Fibroblast of lung (primary cell): ENCODE results near the gene KIAA0232. TPM values are rescaled to one million over a fixed set of nuclear protein-coding genes. Genes with fewer than 3 reads are reported as not detected.

Experiments used
- DNase-seq, 2 donors: peaks; one replicate each; pipeline versions ENCODE4 v3.0.0 to v3.0.0-alpha.2; 2010; ENCODE audit warnings: low read depth in 2 of 2
- H2AFZ ChIP-seq: 2 replicates; pipeline ENCODE4 v1.5.1; 2012; ENCODE audit warnings: low read length, control low read depth, inconsistent platforms
- H3K27ac ChIP-seq: 2 replicates; pipeline ENCODE4 v1.5.1; 2011; ENCODE audit warnings: low read length, control low read depth; ENCODE audit not compliant: insufficient read depth
- H3K27me3 ChIP-seq: 2 replicates; pipeline ENCODE4 v1.5.1; 2011; ENCODE audit warnings: mild to moderate bottlenecking, low read length; ENCODE audit not compliant: control insufficient read depth, insufficient read depth
- H3K36me3 ChIP-seq: 2 replicates; pipeline ENCODE4 v1.5.1; 2011; ENCODE audit warnings: low read length; ENCODE audit not compliant: control insufficient read depth, insufficient read depth
- H3K4me1 ChIP-seq: 2 replicates; pipeline ENCODE4 v1.5.1; 2011; ENCODE audit warnings: low read length; ENCODE audit not compliant: control insufficient read depth, insufficient read depth; ENCODE audit errors: extremely low read depth
- H3K4me2 ChIP-seq: 2 replicates; pipeline ENCODE4 v1.5.1; 2011; ENCODE audit warnings: low read length, control low read depth; ENCODE audit not compliant: insufficient read depth; ENCODE audit errors: extremely low read depth
- H3K4me3 ChIP-seq, 4 experiments: fragments of 200-600 bp in 1 of 4; sonication (generic) in 1 of 4; replicated peaks in 1 of 4; 2 replicates each; pipeline ENCODE4 v1.5.1; 2011 to 2016; ENCODE audit warnings: low read length in 4 of 4, low read depth in 3 of 4, mild to moderate bottlenecking in 3 of 4, control low read depth in 2 of 4, inconsistent platforms in 1 of 4, mixed read lengths in 1 of 4; ENCODE audit not compliant: insufficient read depth in 1 of 4; ENCODE audit errors: control extremely low read depth in 1 of 4
- H3K79me2 ChIP-seq: 2 replicates; pipeline ENCODE4 v1.5.1; 2012; ENCODE audit warnings: mild to moderate bottlenecking, low read length, inconsistent platforms; ENCODE audit not compliant: control insufficient read depth, insufficient read depth
- H3K9ac ChIP-seq: 2 replicates; pipeline ENCODE4 v1.5.1; 2011; ENCODE audit warnings: mild to moderate bottlenecking, low read length, control low read depth; ENCODE audit not compliant: insufficient read depth
- H3K9me3 ChIP-seq: 2 replicates; pipeline ENCODE4 v1.5.1; 2012; ENCODE audit warnings: low read depth, low read length; ENCODE audit not compliant: control insufficient read depth, insufficient read depth
- H4K20me1 ChIP-seq: 2 replicates; pipeline ENCODE4 v1.5.1; 2011; ENCODE audit warnings: low read length; ENCODE audit not compliant: control insufficient read depth, insufficient read depth; ENCODE audit errors: extremely low read depth
- EZH2 ChIP-seq: IDR thresholded peaks from 2 replicates; pipeline ENCODE4 v1.5.1; 2012; ENCODE audit warnings: low read length, control low read depth, mild to moderate bottlenecking; ENCODE audit errors: missing control alignments
- polyA plus RNA-seq, 2 donors: library from polyadenylated mRNA; depleted of rRNA in 1 of 2; stranded (reverse) in 1 of 2; unstranded in 1 of 2; fragments of >200 nt; gene quantifications; 2 replicates each; pipeline ENCODE4 v1.2.1, GENCODE V29; 2011 to 2012; ENCODE audit warnings: missing spikeins in 1 of 2
- total RNA-seq: library from RNA; depleted of rRNA; stranded (reverse); fragments of >200 nt; gene quantifications from 2 replicates; pipeline ENCODE4 v1.2.1, GENCODE V29; 2014
- TF ChIP-seq, protein P1 (sequence below), 2 donors: IDR thresholded peaks in 1 of 2; conservative IDR thresholded peaks in 1 of 2; 1 replicate in 1 of 2; 2 replicates in 1 of 2; pipeline ENCODE4 v1.5.1; 2011 to 2012; ENCODE audit warnings: low read length in 2 of 2, control low read depth in 1 of 2, inconsistent platforms in 1 of 2, low read depth in 1 of 2, mild to moderate bottlenecking in 1 of 2

KIAA0232 gene
- total and polyA plus RNA-seq, 2 donors (not counting 1 experiment from before 2014, with no cell fraction given) = 18.0 to 18.8 TPM

DNA sequence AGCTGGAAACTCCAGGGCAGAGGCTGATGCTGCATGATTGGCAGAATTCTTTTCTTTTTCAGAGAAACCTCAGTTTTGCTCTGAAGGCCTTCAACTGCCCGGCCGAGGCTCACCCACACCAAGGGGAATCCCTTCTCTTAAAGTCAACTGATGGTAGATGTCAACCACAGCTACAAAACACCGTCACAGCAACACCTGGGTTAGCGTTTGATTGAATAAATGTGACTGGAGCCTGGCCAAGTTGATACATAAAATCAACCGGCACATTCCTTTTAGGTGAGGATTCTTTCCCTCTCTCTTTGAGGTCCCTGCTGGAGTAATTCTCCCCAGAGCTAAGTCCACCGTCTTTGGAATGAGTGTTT lies 15.2 kb upstream of the KIAA0232 start:
- H3K9ac ChIP-seq = no peak overlapping the region
- no peak overlapping the region for H2AFZ ChIP-seq
- no peak overlapping the region for H3K4me3 ChIP-seq
- no peak overlapping the region for H3K4me2 ChIP-seq
- H3K79me2 ChIP-seq = no peaks in the 10 kb centered on the region
- DNase-seq = peak in 1 of 2 donors; percentile 35
- H3K36me3 ChIP-seq = no peaks in the 10 kb centered on the region
- peaks cover 13% of the 10 kb centered on the region for H3K27me3 ChIP-seq
- H3K9me3 ChIP-seq = no peaks in the 10 kb centered on the region
- TF ChIP-seq, protein P1, sequence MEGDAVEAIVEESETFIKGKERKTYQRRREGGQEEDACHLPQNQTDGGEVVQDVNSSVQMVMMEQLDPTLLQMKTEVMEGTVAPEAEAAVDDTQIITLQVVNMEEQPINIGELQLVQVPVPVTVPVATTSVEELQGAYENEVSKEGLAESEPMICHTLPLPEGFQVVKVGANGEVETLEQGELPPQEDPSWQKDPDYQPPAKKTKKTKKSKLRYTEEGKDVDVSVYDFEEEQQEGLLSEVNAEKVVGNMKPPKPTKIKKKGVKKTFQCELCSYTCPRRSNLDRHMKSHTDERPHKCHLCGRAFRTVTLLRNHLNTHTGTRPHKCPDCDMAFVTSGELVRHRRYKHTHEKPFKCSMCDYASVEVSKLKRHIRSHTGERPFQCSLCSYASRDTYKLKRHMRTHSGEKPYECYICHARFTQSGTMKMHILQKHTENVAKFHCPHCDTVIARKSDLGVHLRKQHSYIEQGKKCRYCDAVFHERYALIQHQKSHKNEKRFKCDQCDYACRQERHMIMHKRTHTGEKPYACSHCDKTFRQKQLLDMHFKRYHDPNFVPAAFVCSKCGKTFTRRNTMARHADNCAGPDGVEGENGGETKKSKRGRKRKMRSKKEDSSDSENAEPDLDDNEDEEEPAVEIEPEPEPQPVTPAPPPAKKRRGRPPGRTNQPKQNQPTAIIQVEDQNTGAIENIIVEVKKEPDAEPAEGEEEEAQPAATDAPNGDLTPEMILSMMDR (conservative IDR thresholded peaks at IDR 0.05 in 1 of 2, IDR thresholded peaks at IDR 0.05 in 1 of 2; ENCODE audit: low read depth in 1 of 2, low read length in 2 of 2) = no peak
- no peak for TF ChIP-seq EZH2
- H3K4me1 ChIP-seq = peaks cover 2% of the 10 kb centered on the region
- no peaks in the 10 kb centered on the region for H4K20me1 ChIP-seq
- no peak overlapping the region for H3K27ac ChIP-seq

DNA sequence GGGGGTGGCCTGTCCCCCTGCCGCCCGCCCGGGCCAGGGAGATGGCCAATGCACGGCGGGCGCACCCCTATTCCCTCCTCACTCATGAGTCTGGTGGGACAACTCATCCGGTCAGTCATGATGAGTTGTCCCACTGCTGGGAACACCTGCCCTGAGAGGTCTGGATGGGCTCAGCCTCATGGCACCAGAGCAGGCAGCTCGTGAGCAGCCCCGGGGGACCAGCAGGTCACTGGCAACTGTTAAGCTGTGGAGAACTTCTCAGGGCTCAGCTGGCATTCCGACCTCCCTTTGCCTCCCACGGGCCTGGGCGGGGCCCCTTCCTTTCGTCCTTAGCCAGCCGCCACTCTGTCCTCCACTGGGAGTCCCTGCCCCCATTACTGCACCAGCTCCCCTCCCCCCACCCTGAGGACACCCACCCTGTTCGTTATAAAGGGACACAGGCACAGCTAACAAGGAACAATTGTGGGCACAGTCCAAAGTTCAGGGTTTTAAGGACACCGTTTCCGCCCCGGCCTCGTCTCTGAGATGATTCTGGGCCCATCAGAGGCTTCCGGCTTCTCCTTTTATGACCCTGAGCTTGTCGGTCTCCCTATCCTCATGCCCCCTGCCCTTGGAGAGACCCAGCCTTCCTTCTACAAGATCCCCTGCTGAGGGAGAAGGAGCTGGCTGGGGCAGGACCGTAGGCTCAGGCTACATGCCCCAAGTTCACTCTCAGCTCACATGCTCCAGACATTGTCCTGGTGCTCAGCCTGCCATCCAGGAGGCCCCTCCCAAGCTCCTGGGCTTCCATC lies 14.6 kb upstream of the KIAA0232 start:
- H3K9ac ChIP-seq = no peak overlapping the region
- TF ChIP-seq EZH2 = no peak
- TF ChIP-seq, protein P1 (conservative IDR thresholded peaks at IDR 0.05 in 1 of 2, IDR thresholded peaks at IDR 0.05 in 1 of 2; ENCODE audit: low read depth in 1 of 2, low read length in 2 of 2) = no peak
- peaks cover 13% of the 10 kb centered on the region for H3K27me3 ChIP-seq
- no peak overlapping the region for H2AFZ ChIP-seq
- DNase-seq = no peak
- H3K36me3 ChIP-seq = no peaks in the 10 kb centered on the region
- H4K20me1 ChIP-seq = no peaks in the 10 kb centered on the region
- H3K4me3 ChIP-seq = no peak overlapping the region
- peaks cover 2% of the 10 kb centered on the region for H3K4me1 ChIP-seq
- no peaks in the 10 kb centered on the region for H3K9me3 ChIP-seq
- no peak overlapping the region for H3K4me2 ChIP-seq
- H3K27ac ChIP-seq = no peak overlapping the region
- no peaks in the 10 kb centered on the region for H3K79me2 ChIP-seq

DNA sequence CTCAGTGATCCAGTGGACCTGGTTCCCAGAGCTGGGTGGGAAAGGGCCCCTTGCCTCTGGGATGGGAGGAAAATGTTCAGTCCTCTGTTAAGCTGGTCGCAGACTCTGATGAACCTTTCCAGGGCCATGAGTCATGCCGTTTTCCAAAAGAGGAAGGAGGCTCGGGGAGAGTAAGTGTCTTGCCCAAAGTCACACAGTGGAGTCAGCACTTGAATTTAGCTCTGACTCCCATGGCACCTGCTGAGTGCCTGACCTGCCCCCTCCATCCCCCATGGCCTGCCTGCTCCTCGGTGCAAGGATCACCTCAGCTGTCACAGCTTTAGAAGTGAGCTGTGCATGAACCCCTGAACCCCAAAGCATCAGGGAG lies 14.0 kb upstream of the KIAA0232 start:
- H3K79me2 ChIP-seq = no peaks in the 10 kb centered on the region
- H3K4me2 ChIP-seq = no peak overlapping the region
- peaks cover 13% of the 10 kb centered on the region for H3K27me3 ChIP-seq
- TF ChIP-seq EZH2 = no peak
- TF ChIP-seq, protein P1 (conservative IDR thresholded peaks at IDR 0.05 in 1 of 2, IDR thresholded peaks at IDR 0.05 in 1 of 2; ENCODE audit: low read depth in 1 of 2, low read length in 2 of 2) = no peak
- H4K20me1 ChIP-seq = no peaks in the 10 kb centered on the region
- no peak overlapping the region for H3K4me3 ChIP-seq
- H3K36me3 ChIP-seq = no peaks in the 10 kb centered on the region
- no peaks in the 10 kb centered on the region for H3K9me3 ChIP-seq
- H3K9ac ChIP-seq = no peak overlapping the region
- peak; percentile 24 to 48 for DNase-seq
- H3K4me1 ChIP-seq = peaks cover 2% of the 10 kb centered on the region
- H3K27ac ChIP-seq = no peak overlapping the region
- H2AFZ ChIP-seq = no peak overlapping the region
